SH-SY5Y (cell line): ENCODE measurements around the gene OGN.

Experiments
- GATA2 ChIP-seq: IDR thresholded peaks from 2 replicates; pipeline ENCODE4 v1.6.1; 2011; ENCODE audit warnings: mild to moderate bottlenecking, low read depth, low read length
- GATA3 ChIP-seq: IDR thresholded peaks from 2 replicates; pipeline ENCODE4 v1.6.1; 2011; ENCODE audit warnings: low read depth, mild to moderate bottlenecking, low read length, moderate library complexity

OGN gene

GRCh38 chr9:92422611-92423338, 18.4 kb upstream of the OGN start:
- TF ChIP-seq GATA2 (no peak), GATA3 (no peak)

DNA sequence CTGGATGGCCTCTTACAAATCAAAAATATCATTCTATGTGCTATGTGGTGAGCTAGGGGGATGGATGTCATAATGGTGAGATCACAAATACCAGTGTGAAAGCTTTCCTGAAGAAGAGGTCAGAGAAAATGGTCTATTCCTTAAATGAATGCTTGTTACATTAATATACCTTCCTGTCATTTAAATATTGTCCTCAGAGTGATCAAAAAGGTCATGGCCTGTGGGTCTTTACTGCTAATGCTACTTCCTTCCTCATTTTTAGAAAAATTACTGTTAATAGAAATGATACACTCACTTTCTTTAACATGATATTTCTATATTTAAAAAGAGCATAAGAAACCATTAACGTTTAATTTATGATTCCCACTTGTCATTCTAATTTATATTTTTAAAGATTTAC, 10.2 kb upstream of the OGN start:
- no peak for TF ChIP-seq GATA2
- no peak for TF ChIP-seq GATA3

GRCh38 chr9:92408747-92409478, 4.5 kb upstream of the OGN start:
- TF ChIP-seq GATA3 = no peak
- no peak for TF ChIP-seq GATA2

DNA sequence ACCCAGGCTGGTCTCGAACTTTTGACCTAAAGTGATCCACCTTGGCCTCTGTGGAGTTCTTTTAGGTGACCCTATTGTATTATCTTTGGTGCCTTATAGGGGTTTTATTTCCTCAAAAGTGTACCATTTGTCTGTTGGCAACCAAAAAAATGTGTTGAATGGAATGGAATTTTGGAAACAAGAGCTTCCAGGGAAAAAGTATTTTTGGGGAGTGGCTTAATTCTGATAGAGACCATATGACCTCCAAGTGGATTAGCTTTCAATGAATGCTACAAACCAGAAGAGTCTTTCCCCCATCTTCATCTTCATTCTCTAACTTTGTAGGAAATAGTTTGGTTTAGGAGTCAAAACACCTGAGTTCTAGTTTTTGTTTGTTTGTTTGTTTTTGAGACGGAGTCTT, 3.4 kb upstream of the OGN start:
- TF ChIP-seq GATA3 (no peak), GATA2 (no peak)

DNA sequence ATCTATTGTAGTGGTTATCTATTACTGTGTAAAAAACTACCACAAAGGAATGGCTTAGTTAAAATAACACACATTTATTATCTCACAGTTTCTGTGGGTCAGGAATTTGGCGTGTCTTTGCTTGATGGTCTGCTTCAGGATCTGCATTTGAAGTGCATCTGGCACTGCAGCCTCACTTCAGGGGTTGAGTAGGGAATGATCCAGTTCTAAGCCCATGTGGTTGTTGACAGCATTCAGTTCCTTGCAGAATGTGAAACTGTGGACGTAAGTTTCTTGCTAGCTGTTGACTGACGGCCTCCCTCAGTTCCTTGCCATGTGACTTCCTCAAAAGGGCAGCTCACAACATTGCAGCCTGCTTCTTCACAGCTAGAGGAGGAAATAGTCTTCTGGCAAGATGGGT, 2.1 kb upstream of the OGN start:
- TF ChIP-seq GATA2 (no peak), GATA3 (no peak)

DNA sequence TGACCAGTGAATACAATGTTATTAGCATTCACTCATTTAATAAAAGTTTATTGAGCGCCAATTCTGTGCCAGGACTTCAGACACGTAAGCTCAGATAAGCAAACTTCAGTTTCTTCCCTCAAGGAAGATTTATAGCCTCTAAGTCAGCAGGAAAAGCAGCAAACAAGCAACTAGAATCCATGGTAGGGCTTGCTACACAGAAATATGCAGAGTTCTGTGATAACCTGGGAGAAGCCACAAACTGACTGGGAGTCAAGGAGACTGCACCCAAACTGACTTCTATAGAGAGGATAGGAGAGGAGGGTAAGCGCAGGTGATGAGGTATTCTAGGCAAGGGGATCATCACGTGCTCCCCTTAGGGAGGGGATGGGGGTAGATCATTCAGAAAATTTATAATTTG, 1.4 kb upstream of the OGN start:
- TF ChIP-seq GATA3 (no peak), GATA2 (no peak)

- TF ChIP-seq GATA3 = no peak
- TF ChIP-seq GATA2 = no peak
These were observed 1.3 kb downstream of the OGN start for GRCh38 chr9:92402826-92403745.

- TF ChIP-seq GATA2 = no peak
- TF ChIP-seq GATA3 = no peak
These were observed 2.0 kb downstream of the OGN start for GRCh38 chr9:92402360-92402759.

GRCh38 chr9:92397853-92398252, 6.5 kb downstream of the OGN start:
- TF ChIP-seq GATA2 = no peak
- no peak for TF ChIP-seq GATA3

GRCh38 chr9:92395617-92396016, 8.8 kb downstream of the OGN start:
- TF ChIP-seq GATA3 = no peak
- TF ChIP-seq GATA2 = no peak

GRCh38 chr9:92393686-92394085, 10.7 kb downstream of the OGN start:
- no peak for TF ChIP-seq GATA3
- no peak for TF ChIP-seq GATA2

- no peak for TF ChIP-seq GATA3
- TF ChIP-seq GATA2 = no peak
These were observed 11.7 kb downstream of the OGN start for GRCh38 chr9:92392690-92393089.

- TF ChIP-seq GATA3 = no peak
- no peak for TF ChIP-seq GATA2
These were observed 18.4 kb downstream of the OGN start for GRCh38 chr9:92385953-92386352.

DNA sequence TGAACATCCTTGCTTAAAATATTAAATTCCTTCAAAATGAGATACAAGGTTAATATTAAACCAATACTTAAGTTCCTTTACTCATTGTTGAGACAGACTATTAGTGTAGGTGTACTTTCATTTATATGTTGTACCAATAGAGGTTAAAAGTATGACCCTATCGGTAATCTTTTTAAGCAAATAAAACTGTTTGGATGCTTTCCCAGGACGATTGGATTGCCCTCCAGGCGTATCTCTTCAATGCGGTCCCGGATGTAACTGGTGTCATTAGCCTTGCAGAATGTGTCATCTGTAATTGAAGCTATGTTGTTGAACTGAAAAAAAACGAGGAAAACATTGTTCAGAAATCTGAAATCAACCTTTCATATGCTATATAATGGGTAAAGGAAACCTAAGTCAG, 18.9 kb downstream of the OGN start:
- TF ChIP-seq GATA3 = no peak
- no peak for TF ChIP-seq GATA2
